ENCODE results near the gene SDHAF4.
"Not testable (repeated sequence)": the region's sequence is repeated elsewhere in the genome, so short reads cannot be mapped to it uniquely, and the experiment has no call there.

The SDHAF4 gene

DNA sequence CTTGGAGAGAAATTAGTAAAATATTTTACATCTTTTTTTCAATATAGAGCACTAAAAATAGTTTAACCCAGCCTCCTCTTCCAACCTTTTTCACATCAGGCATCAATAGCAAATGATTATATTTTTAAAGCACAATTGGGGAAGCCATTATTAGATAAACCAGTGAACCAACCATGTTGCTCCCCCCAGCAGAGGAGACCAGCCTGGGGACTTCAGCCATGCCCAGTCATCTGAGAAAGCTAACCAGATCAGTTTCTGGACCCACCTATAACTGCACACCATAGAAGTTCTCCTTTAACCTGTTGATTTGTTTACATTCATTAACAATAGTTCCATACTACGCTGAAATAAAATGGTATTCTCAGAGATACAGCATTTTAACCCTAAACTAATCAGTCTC, 13.8 kb upstream of the SDHAF4 start:
- Histone ChIP-seq H2AFZ (ENCODE audit: low read length) (no peak overlapping the region), H4K20me1 (ENCODE audit: insufficient read depth, low read length) (no peaks in the 10 kb centered on the region), H3K4me2 (ENCODE audit: low read length) (no peak overlapping the region), H3K9me2 (ENCODE audit: low read depth, low read length) (no peaks in the 10 kb centered on the region), H3K36me3 (ENCODE audit: insufficient read depth, low read length) (no peaks in the 10 kb centered on the region), H3K9me3 (ENCODE audit: low read length) (no peaks in the 10 kb centered on the region), H3K9ac (ENCODE audit: low read length) (no peak overlapping the region), H3K27me3 (ENCODE audit: insufficient read depth, low read length) (no peaks in the 10 kb centered on the region), H3F3A (ENCODE audit: insufficient read depth, low read length) (no peaks in the 10 kb centered on the region), H3K27ac (ENCODE audit: low read depth, low read length, poor library complexity, severe bottlenecking) (no peak overlapping the region), H3K79me2 (ENCODE audit: insufficient read depth, low read length) (no peaks in the 10 kb centered on the region), H3K4me3 (ENCODE audit: low read depth, low read length, poor library complexity, severe bottlenecking) (no peak overlapping the region), H3K4me1 (ENCODE audit: insufficient read depth, low read length, severe bottlenecking) (no peaks in the 10 kb centered on the region)
- TF ChIP-seq, protein P1, sequence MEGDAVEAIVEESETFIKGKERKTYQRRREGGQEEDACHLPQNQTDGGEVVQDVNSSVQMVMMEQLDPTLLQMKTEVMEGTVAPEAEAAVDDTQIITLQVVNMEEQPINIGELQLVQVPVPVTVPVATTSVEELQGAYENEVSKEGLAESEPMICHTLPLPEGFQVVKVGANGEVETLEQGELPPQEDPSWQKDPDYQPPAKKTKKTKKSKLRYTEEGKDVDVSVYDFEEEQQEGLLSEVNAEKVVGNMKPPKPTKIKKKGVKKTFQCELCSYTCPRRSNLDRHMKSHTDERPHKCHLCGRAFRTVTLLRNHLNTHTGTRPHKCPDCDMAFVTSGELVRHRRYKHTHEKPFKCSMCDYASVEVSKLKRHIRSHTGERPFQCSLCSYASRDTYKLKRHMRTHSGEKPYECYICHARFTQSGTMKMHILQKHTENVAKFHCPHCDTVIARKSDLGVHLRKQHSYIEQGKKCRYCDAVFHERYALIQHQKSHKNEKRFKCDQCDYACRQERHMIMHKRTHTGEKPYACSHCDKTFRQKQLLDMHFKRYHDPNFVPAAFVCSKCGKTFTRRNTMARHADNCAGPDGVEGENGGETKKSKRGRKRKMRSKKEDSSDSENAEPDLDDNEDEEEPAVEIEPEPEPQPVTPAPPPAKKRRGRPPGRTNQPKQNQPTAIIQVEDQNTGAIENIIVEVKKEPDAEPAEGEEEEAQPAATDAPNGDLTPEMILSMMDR (IDR thresholded peaks at IDR 0.05; ENCODE audit: low read length), result no peak
- TF ChIP-seq EZH2 (IDR thresholded peaks at IDR 0.05; ENCODE audit: borderline replicate concordance, low read length), result no peak

DNA sequence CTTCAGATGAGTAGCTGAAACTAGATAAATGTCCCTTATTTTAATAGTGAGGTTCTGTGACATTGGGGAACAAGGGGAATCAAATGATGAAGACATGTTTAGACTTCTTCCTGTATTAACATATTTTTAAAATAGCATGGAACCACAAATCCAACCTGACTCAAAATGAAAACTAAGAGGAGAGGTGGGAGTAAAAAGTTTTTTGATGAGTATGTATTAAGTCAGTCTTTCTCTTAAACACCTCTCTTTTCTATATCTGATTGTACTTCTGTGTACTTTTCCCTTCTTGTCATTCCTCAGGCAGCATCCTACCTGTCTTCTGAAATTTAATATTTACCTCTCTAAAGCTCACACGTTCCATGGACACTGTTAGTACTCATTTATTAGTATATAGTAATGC, 8.7 kb upstream of the SDHAF4 start:
- Histone ChIP-seq H4K20me1 (ENCODE audit: insufficient read depth, low read length) (no peaks in the 10 kb centered on the region), H3K79me2 (ENCODE audit: insufficient read depth, low read length) (no peaks in the 10 kb centered on the region), H3K9me3 (ENCODE audit: low read length) (no peaks in the 10 kb centered on the region), H3K27me3 (ENCODE audit: insufficient read depth, low read length) (no peaks in the 10 kb centered on the region), H3K9me2 (ENCODE audit: low read depth, low read length) (no peaks in the 10 kb centered on the region), H3K4me3 (ENCODE audit: low read depth, low read length, poor library complexity, severe bottlenecking) (no peak overlapping the region), H3K9ac (ENCODE audit: low read length) (no peak overlapping the region), H3K27ac (ENCODE audit: low read depth, low read length, poor library complexity, severe bottlenecking) (no peak overlapping the region), H3K36me3 (ENCODE audit: insufficient read depth, low read length) (no peaks in the 10 kb centered on the region), H3K4me1 (ENCODE audit: insufficient read depth, low read length, severe bottlenecking) (no peaks in the 10 kb centered on the region), H3K4me2 (ENCODE audit: low read length) (no peak overlapping the region), H3F3A (ENCODE audit: insufficient read depth, low read length) (no peaks in the 10 kb centered on the region), H2AFZ (ENCODE audit: low read length) (no peak overlapping the region)
- TF ChIP-seq EZH2 (IDR thresholded peaks at IDR 0.05; ENCODE audit: borderline replicate concordance, low read length), result no peak
- TF ChIP-seq, protein P1 (IDR thresholded peaks at IDR 0.05; ENCODE audit: low read length), result no peak

- H4K20me1 ChIP-seq (ENCODE audit: insufficient read depth, low read length); H3K4me3 ChIP-seq (ENCODE audit: low read depth, low read length, poor library complexity, severe bottlenecking); H3K36me3 ChIP-seq (ENCODE audit: insufficient read depth, low read length); H3F3A ChIP-seq (ENCODE audit: insufficient read depth, low read length); H3K27ac ChIP-seq (ENCODE audit: low read depth, low read length, poor library complexity, severe bottlenecking); H3K4me1 ChIP-seq (ENCODE audit: insufficient read depth, low read length, severe bottlenecking); H3K9me2 ChIP-seq (ENCODE audit: low read depth, low read length); H3K9me3 ChIP-seq (ENCODE audit: low read length); H2AFZ ChIP-seq (ENCODE audit: low read length); H3K79me2 ChIP-seq (ENCODE audit: insufficient read depth, low read length); H3K9ac ChIP-seq (ENCODE audit: low read length); H3K4me2 ChIP-seq (ENCODE audit: low read length); H3K27me3 ChIP-seq (ENCODE audit: insufficient read depth, low read length): not testable (repeated sequence)
These were observed 4.3 kb upstream of the SDHAF4 start for GRCh38 chr6:70562401-70562800.

DNA sequence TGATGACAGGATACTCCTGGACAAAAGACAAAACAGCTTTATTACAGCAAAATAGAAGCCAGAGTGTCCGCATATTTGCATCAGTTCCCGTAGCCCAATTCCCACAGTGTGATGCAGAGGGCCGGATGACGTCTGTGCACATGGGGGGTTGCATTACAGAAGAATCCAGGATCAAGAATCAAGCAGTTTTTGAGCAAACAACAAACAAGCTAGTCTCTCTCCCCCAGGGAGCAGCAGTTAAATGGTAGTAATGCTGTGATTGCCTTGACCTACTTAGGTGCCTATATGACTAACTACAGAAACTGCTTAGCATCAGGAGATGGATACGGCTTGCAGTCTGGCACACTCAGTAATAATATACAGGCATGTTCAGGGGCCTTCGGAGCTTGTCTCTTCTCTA, 3.2 kb upstream of the SDHAF4 start:
- H3K79me2 ChIP-seq (ENCODE audit: insufficient read depth, low read length), result peaks cover 3% of the 10 kb centered on the region; the same call in 1 of the 2 replicates
- no peak overlapping the region for H3K9ac ChIP-seq (ENCODE audit: low read length)
- H2AFZ ChIP-seq (ENCODE audit: low read length), result no peak overlapping the region
- no peaks in the 10 kb centered on the region for H3K9me3 ChIP-seq (ENCODE audit: low read length)
- H4K20me1 ChIP-seq (ENCODE audit: insufficient read depth, low read length), result no peaks in the 10 kb centered on the region
- H3K9me2 ChIP-seq (ENCODE audit: low read depth, low read length), result no peaks in the 10 kb centered on the region
- no peak overlapping the region for H3K4me3 ChIP-seq (ENCODE audit: low read depth, low read length, poor library complexity, severe bottlenecking)
- no peaks in the 10 kb centered on the region for H3K27me3 ChIP-seq (ENCODE audit: insufficient read depth, low read length)
- no peaks in the 10 kb centered on the region for H3F3A ChIP-seq (ENCODE audit: insufficient read depth, low read length)
- TF ChIP-seq, protein P1 (IDR thresholded peaks at IDR 0.05; ENCODE audit: low read length), result no peak
- no peak for TF ChIP-seq EZH2 (IDR thresholded peaks at IDR 0.05; ENCODE audit: borderline replicate concordance, low read length)
- H3K4me2 ChIP-seq (ENCODE audit: low read length), result no peak overlapping the region
- peaks cover 8% of the 10 kb centered on the region for H3K36me3 ChIP-seq (ENCODE audit: insufficient read depth, low read length)
- no peak overlapping the region for H3K27ac ChIP-seq (ENCODE audit: low read depth, low read length, poor library complexity, severe bottlenecking)
- H3K4me1 ChIP-seq (ENCODE audit: insufficient read depth, low read length, severe bottlenecking), result peaks cover 9% of the 10 kb centered on the region

Data from OCI-LY1 (cell line).